ENCODE measurements around the gene B4GALNT3.

Gene B4GALNT3

DNA sequence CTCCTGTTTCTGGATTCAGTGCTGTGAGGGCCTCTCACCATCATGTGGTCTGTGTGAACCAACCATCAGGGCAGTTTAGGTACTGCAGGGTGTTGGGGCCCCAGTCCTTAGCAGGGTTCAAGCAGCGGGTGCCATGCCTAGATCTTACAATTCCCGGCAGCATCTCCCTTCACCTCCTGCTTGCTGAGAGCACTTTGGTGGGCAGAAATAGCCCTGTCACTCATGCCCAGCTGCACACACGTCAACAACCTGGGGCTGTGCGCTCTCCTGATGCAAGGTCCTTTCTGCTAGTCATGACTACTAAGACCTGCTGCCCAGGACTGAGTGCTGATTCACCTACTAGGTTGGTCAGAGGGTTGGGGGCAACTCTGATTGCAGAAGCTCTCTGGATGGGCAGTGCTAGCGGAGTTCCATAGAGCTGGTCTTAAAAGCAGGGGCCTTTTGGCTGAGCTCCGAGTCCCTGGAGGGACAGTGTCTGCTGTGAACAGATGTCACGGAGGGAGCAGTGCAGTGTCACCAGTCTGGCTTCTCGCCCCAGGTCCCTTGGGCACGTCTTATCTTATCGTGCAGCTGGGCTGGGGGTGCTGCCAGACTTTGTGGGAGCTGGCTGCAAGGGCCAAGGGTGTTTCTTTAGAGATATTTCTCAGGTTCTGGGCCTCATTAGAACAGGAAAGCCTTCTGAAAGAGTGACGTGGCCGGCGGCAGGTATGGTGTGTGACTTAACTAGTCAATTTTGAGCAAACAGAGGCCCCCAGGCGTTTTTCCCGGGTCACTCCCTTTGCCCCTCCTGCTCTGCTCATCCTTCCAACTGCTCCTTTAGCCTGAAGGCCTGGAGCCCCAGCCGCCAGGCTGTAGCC, 131.7 kb downstream of the B4GALNT3 start:
- no peak for DNase-seq (ENCODE audit: low spot score)

DNA sequence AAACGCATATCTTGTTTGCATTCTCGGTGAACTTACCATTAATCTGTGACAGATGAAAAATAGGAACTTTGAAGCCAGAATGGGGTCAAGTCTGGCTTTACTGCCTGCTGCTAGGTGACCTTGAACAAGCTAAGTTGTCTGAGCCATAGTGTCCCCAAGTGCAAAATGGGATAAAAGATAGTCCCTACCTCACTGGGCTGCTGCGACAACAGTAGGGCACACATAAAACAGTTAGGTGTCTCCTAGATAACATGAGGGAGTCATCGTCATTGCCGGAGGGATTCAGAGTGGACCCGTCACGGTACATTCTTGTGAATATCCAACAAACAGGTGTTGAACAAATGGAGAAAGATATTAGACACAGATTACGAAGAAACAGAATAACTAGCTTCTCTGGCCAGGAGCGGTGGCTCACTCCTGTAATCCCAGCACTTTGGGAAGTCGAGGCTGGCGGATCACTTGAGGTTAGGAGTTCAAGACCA, 132.3 kb downstream of the B4GALNT3 start:
- DNase-seq (ENCODE audit: low spot score), result no peak
- TF ChIP-seq, protein P1, sequence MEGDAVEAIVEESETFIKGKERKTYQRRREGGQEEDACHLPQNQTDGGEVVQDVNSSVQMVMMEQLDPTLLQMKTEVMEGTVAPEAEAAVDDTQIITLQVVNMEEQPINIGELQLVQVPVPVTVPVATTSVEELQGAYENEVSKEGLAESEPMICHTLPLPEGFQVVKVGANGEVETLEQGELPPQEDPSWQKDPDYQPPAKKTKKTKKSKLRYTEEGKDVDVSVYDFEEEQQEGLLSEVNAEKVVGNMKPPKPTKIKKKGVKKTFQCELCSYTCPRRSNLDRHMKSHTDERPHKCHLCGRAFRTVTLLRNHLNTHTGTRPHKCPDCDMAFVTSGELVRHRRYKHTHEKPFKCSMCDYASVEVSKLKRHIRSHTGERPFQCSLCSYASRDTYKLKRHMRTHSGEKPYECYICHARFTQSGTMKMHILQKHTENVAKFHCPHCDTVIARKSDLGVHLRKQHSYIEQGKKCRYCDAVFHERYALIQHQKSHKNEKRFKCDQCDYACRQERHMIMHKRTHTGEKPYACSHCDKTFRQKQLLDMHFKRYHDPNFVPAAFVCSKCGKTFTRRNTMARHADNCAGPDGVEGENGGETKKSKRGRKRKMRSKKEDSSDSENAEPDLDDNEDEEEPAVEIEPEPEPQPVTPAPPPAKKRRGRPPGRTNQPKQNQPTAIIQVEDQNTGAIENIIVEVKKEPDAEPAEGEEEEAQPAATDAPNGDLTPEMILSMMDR (IDR thresholded peaks at IDR 0.05; ENCODE audit: extremely low read depth, insufficient read depth, missing control alignments), result no peak
- in situ Hi-C loops (cut with MboI; ENCODE audit: low pct_unique_long_range_greater_than_20kb, low sequenced_read_pairs, unreplicated experiment), result no loop called here

More for the DNA sequence above, 131.7 kb downstream of the B4GALNT3 start:
- TF ChIP-seq, protein P1 (IDR thresholded peaks at IDR 0.05; ENCODE audit: extremely low read depth, insufficient read depth, missing control alignments), result no peak
- in situ Hi-C loops (cut with MboI; ENCODE audit: low pct_unique_long_range_greater_than_20kb, low sequenced_read_pairs, unreplicated experiment), result no loop called here

DNA sequence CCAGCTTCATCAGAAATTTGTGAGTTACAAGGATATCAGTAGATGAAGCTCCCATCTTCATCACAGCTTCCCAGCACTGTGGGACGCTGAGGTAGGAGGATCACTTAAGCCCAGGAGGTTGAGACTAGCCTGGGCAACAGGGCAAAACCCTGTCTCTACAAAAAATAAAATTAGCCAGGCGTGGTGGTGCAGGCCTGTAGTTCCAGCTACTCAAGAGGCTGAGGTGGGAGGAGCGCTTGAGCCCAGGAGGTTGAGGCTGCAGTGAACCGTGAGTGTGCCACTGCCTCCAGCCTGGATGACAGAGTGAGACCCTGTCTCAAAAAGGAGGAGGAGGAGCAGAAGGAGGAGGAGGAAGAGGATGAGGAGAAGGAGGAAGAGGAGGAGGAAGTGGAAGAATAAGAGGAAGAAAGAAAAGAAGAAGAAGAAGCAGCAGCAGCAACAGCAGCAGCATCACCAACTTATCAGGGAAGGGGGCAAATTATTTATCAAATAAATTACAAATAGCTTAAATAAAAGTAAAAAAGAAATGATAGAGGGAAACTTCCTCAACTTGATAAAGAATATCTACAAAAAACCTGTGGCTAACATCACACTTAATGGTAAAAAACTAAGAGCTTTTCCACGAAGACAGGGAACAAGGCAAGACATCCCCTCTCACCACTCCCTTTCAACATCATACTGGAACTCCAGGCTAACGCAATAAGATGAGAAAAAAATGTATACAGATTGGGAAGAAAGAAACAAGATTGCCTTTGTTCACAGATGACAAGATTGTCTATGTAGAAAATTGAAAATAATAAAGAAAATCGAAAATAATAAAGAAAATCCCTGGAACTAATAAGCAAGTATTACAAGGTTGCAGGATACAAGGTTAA, 133.9 kb downstream of the B4GALNT3 start:
- no peak for DNase-seq (ENCODE audit: low spot score)
- in situ Hi-C loops (cut with MboI; ENCODE audit: low pct_unique_long_range_greater_than_20kb, low sequenced_read_pairs, unreplicated experiment), result no loop called here
- TF ChIP-seq, protein P1 (IDR thresholded peaks at IDR 0.05; ENCODE audit: extremely low read depth, insufficient read depth, missing control alignments), result no peak

DNA sequence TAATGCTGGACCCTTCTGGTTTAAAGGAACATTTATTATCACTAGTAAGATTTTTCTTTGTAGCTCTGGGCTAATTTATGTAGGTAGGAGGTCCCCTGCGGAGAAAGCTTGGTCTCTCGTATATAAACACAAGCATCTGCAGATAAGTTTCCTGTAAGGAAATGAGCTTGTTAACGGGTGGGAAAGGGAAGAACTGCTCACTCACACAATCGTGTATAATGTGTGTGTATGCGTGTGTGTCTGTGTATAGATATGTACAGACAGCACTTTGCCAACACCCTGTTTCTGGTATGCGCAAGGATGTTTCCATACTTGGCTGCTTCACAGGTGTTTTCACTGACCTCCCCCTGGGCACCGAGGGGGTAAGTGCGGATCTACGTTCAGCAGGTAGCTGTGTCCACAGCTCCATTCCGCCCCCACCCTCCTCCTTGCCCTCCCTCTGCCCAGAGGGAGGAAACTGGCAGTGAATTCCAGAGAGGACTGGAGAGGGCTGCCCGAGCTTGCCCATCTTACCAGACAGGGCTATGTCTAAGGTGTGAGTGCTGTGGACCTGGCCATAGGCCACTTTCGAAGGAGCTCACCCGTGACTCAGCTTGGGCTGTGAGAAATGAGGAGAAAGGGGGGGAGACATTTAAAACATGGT, 138.3 kb downstream of the B4GALNT3 start:
- in situ Hi-C loops (cut with MboI; ENCODE audit: low pct_unique_long_range_greater_than_20kb, low sequenced_read_pairs, unreplicated experiment), result no loop called here
- no peak for DNase-seq (ENCODE audit: low spot score)
- TF ChIP-seq, protein P1 (IDR thresholded peaks at IDR 0.05; ENCODE audit: extremely low read depth, insufficient read depth, missing control alignments), result no peak

DNA sequence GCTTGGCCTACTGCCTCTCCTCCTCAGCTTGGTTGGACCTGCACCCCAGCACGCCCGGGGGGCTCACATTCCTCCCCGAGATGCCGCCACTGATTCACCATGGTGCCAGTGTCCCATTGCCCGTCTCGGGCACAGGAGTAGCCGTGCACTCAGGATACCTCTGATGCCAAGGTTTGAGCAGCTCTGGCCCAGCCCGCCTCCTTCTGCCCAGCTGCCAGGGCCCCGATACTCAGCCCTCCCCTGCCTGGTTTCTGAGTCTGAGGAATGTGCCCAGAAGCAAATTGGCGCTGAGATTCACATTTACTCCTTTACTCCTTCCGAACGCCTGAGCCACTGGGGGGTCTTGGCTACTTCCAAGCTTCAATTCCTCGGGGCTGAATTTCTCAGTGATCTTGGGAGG, 140.0 kb downstream of the B4GALNT3 start:
- no peak for DNase-seq (ENCODE audit: low spot score)
- TF ChIP-seq, protein P1 (IDR thresholded peaks at IDR 0.05; ENCODE audit: extremely low read depth, insufficient read depth, missing control alignments), result no peak
- in situ Hi-C loops (cut with MboI; ENCODE audit: low pct_unique_long_range_greater_than_20kb, low sequenced_read_pairs, unreplicated experiment), result no loop called here
